Islet of Langerhans (tissue), 1 donor: ENCODE measurements around the gene PPP1R27.

ENCODE experiments used
- FAIRE-seq: peaks from one replicate; lab custom pipeline; 2011; peaks lifted over from hg19 to GRCh38; lab: Jason Lieb, UNC

Gene PPP1R27

DNA sequence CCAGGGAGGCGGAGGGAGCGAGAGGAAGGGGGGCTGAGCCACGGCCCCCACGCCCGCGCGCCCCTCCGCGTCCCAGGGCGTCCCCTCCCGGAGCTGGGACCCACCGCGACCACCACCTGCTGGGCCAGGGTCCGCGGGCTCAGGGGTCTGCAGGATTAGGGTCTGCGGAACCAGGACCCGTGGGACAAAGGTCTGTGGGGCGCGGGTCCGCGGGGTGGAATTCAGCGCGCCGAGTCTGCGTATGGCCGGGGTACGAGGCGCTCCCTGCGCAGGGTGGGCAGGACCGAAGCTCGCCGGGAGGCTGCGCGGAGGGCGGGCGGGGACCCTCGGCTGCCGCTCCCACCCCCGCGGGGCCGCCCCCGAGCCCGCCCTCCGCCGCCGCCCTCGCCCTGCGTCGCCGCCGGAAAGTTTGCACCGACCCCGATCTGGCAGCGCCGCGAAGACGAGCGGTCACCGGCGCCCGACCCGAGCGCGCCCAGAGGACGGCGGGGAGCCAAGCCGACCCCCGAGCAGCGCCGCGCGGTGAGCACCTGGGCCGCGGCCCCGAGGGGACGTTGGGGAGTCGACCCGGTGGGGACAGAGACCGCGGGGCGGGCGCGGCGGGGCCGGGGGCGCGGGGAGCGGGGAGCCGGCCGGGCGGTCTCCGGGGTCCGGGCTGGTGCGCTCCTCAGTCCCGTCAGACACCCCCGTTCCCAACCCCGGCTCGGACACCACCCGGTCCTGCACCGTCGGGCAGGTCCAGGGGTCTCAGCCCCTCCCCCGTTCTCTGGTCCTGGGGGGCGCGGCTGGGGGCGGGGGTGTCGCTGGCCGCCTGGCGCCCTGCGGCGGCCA, 30.9 kb downstream of the PPP1R27 start, which contains the start of gene GCGR:
GCGR (plus strand) TSS at position 423 of the 831 bp plus-strand sequence. CDS start 4,869 bp downstream, outside the sequence.
- no peak for FAIRE-seq

DNA sequence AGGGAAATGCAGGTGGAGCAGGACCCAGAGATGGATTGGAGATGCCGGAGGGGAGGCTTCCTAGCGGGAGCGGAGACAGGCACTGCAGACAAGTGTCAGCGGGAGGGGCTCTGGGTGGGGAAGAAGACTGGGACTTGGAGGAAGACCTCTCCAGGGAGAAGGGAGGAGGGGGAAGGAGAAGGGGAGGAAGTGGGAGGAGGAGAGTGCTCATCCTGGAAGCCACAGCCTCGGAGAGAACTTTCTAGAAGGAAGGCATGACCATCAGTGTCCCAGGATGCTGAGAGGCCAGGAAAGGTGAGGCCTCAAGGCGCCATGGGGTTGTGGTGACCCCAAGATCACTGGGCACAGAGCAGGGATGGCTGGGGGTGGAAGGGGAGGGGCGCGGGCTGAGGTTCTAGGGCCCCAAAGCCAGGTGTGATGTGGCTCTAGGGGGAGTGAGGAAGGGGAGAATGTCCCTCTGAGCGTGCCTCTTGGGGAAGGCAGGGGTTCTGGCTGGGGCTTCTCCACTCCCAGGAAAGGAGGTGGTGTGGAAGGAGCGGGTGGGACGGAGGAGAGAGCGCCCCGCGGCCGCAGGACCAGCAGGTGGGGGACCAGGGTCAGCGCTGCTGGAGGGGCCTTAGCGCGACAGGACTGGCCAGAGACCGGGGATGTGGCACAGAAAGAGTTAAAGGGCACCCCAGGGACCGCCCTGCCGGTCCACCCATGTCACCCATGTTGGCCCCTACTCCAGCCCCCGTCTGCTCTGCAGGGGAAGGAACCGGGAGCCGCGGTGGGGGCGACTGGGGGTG, 31.8 kb downstream of the PPP1R27 start:
- FAIRE-seq = no peak

DNA sequence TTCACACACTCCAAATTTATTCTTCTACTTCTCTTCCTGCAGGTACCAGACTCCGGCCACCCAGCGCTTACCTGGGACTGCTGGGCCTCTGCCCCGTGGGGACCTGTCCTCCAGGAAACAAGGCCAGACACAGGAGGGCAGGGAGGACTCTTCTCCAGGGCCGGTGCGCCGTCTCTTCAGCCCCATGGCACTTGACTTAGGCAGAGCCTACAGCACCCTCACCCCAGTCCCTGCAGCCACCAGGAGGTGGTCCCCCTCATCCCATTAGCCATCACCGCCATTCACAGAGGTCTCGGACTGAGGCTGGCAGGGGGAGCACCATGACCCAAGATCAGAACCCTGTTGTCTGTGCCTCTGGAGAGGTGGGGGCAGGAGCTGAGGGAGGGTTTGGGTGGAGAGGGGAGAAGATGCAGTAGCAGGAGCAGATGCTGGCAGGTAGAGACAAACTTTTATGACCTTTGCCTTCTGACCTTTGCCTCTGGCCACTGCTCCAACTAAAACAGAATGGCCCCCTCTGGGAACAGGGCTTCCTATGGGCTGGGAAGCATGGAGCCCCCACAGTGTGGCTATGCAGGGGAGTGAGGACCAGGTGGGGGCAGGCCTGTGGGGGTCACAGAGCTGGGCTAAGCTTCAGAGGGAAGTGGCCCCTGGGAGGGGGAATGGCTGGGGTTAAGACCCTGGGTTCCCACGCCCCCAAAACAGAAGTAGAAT, 32.6 kb downstream of the PPP1R27 start:
- FAIRE-seq = no peak

DNA sequence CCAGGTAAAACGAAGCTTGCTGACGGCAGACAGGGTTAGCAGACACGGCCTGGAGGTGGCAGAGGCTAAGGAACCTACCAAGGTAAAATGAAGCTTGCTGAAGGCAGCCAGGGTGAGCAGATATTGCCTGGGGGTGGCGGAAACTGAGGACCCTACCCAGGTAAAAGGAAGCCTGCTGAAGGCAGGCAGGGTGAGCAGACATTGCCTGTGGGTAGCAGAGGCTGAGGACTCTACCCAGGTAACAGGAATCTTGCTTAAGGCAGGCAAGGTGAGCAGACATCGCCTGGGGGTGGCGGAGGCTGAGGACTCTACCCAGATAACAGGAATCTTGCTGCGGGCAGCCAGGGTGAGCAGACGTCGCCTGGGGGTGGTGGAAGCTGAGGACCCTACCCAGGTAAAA, 33.5 kb downstream of the PPP1R27 start:
- FAIRE-seq = no peak

DNA sequence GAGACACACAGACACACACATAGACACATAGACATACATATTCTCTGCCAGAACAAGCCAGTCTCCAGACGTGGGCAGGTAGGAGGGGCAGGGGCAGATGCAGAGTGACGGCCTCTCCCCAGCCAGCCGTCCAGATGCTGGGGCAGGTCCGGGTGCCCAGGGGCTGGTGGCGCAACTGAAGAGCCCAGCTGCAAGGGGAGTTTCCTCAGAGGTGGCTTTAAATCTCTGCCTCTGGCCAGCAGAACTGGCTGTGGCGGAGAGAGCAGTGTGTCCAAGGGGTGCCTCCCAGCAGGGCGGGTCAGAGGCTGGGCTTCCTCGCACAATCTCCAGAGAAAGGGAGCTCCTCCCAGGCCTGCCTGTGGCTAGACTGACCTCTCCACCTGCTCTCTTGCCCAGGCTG, 40.3 kb downstream of the PPP1R27 start:
- no peak for FAIRE-seq

DNA sequence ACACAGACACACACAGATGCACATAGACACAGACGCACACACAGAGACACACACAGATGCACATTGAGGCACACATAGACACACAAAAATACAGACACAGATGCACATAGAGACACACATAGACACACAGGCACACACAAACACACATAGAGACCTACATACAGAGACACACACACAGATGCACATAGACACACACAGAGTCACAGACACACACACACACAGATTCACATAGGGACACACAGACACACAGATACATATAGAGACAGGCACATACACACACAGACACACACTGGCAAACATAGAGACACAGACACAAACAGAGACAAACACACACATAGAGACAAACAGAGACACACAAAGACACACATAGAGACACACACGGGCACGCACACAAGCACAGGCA, 40.8 kb downstream of the PPP1R27 start:
- no peak for FAIRE-seq

DNA sequence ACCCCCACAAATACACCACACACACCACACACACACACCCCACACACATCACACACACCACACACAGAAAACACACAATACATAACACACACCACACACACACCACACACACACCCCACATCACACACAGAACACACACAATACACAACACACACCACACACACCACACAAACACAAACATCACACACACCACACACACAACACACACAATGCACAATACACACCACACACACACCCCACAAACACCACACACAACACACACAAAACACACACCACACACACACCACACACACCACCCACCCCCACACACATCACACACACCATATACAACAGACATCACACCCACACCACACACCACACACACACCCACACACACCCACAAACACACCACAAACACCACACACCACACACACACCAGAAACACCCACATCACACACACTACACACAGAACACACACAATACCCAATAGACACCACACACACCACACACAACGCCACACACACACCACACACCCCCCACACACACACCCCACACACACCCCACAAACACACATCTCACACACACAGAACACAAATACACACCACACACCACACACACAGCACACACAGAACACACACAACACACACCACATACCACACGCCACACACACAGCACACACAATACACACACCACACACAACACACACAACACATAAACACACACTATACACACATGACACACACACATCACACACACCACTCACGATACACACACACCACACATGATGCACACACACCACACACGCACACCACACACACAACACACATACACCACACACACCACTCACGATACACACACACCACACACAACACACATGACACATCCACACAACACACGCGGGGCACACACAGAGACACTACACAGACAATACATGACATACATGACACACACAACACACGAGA, 41.9 kb downstream of the PPP1R27 start:
- no peak for FAIRE-seq
